Measurements from ENCODE around the gene ZNF407. TPM values are rescaled to one million over a fixed set of nuclear protein-coding genes. Genes with fewer than 3 reads are reported as not detected.

The ZNF407 gene
- total RNA-seq, 1 donor from 2014 or later = 13.5 TPM

GRCh38 chr18:75045272-75045671 lies 447.6 kb downstream of the ZNF407 start:
- no peak for DNase-seq (ENCODE audit: low read depth, low spot score)

- no peak for DNase-seq (ENCODE audit: low read depth, low spot score)
Observed at GRCh38 chr18:75047240-75047961, 449.7 kb downstream of the ZNF407 start.

- no peak for DNase-seq (ENCODE audit: low read depth, low spot score)
Observed at GRCh38 chr18:75048776-75049454, 451.2 kb downstream of the ZNF407 start.

- DNase-seq (ENCODE audit: low read depth, low spot score) = no peak
Observed at GRCh38 chr18:75049455-75049789, 451.8 kb downstream of the ZNF407 start.

GRCh38 chr18:75051757-75052156 lies 454.1 kb downstream of the ZNF407 start:
- DNase-seq (ENCODE audit: low read depth, low spot score) = no peak

GRCh38 chr18:75052475-75052874 lies 454.8 kb downstream of the ZNF407 start:
- no peak for DNase-seq (ENCODE audit: low read depth, low spot score)

GRCh38 chr18:75053028-75053629 lies 455.5 kb downstream of the ZNF407 start:
- no peak for DNase-seq (ENCODE audit: low read depth, low spot score)

- no peak for DNase-seq (ENCODE audit: low read depth, low spot score)
Observed at GRCh38 chr18:75054046-75054445, 456.4 kb downstream of the ZNF407 start.

GRCh38 chr18:75054611-75055010 lies 456.9 kb downstream of the ZNF407 start:
- DNase-seq (ENCODE audit: low read depth, low spot score) = no peak

- no peak for DNase-seq (ENCODE audit: low read depth, low spot score)
Observed at GRCh38 chr18:75057169-75057960, 459.7 kb downstream of the ZNF407 start.

- DNase-seq (ENCODE audit: low read depth, low spot score) = no peak
Observed at GRCh38 chr18:75060185-75060584, 462.5 kb downstream of the ZNF407 start.

- DNase-seq (ENCODE audit: low read depth, low spot score) = no peak
Observed at GRCh38 chr18:75062297-75062886, 464.7 kb downstream of the ZNF407 start.

GRCh38 chr18:75063196-75063595 lies 465.5 kb downstream of the ZNF407 start:
- DNase-seq (ENCODE audit: low read depth, low spot score) = no peak

- no peak for DNase-seq (ENCODE audit: low read depth, low spot score)
Observed at GRCh38 chr18:75063615-75064512, 466.2 kb downstream of the ZNF407 start.

GRCh38 chr18:75064513-75064905 lies 466.8 kb downstream of the ZNF407 start:
- no peak for DNase-seq (ENCODE audit: low read depth, low spot score)

GRCh38 chr18:75065251-75066000 lies 467.8 kb downstream of the ZNF407 start:
- no peak for DNase-seq (ENCODE audit: low read depth, low spot score)

GRCh38 chr18:75066021-75066880 lies 468.6 kb downstream of the ZNF407 start:
- no peak for DNase-seq (ENCODE audit: low read depth, low spot score)

GRCh38 chr18:75066936-75067335 lies 469.3 kb downstream of the ZNF407 start:
- DNase-seq (ENCODE audit: low read depth, low spot score) = no peak

All from pulmonary artery endothelial cell (primary cell).